Measurements from ENCODE around the gene ARF4. TPM values are rescaled to one million over a fixed set of nuclear protein-coding genes. Genes with fewer than 3 reads are reported as not detected.
"Not testable (repeated sequence)": the region's sequence is repeated elsewhere in the genome, so short reads cannot be mapped to it uniquely, and the experiment has no call there.

The ARF4 gene
- 93.2 and 97.0 TPM in 2 replicates for total RNA-seq

- Mint-ChIP-seq H3K27me3 (ENCODE audit: insufficient read depth) (no peaks in the 10 kb centered on the region), H3K36me3 (ENCODE audit: low read depth) (peaks cover 25% of the 10 kb centered on the region)
Observed at GRCh38 chr3:57597127-57597923, at the start of gene ARF4. TSS of gene ARF4 (minus strand) at chr3:57597344. CDS start at chr3:57597140, 204 bp downstream.

DNA sequence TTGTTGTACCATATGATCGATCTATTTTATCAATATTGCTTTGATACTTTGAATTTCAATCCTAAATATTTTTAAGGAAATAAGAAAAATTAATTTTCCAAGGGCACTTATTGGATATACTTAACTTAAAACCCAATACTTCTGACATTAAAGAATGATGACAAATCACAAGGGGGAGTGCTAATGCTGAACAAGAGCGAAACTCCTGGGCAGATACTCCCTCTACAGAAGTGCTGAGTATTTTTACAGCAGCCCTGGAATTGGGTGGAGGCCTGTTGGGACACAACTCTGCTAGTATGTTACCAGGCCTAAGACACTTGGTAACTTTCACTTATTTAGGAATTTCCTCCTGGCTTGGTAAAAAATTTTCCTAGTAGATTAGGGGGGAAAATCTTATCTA is 49.6 kb upstream of the ARF4 start:
- Mint-ChIP-seq H3K9me3 (peaks cover 17% of the 10 kb centered on the region), H3K27me3 (ENCODE audit: insufficient read depth) (no peaks in the 10 kb centered on the region), H3K27ac (no peak overlapping the region), H3K4me1 (ENCODE audit: low read depth) (peaks cover 10% of the 10 kb centered on the region), H3K4me3 (no peak overlapping the region), H3K36me3 (ENCODE audit: low read depth) (peaks cover 55% of the 10 kb centered on the region)
- intact Hi-C loops (cut with micrococcal nuclease) = no loop called here
- DNase-seq (ENCODE audit: low spot score) = no peak

More at GRCh38 chr3:57597127-57597923, at the start of gene ARF4:
- Mint-ChIP-seq H3K9me3 (no peaks in the 10 kb centered on the region), H3K27ac (peak within 1 kb of the TSS; percentile 100), H3K4me1 (ENCODE audit: low read depth) (peaks cover 40% of the 10 kb centered on the region), H3K4me3 (peak within 1 kb of the TSS; percentile 98)
- intact Hi-C loops (cut with micrococcal nuclease) = loop anchor here (1.0 to 10.0 kb wide), 15 partner anchors 41 to 915 kb away; partner anchors contain the start of genes ABHD6, ARHGEF3, DENND6A and HTD2
- DNase-seq (ENCODE audit: low spot score) = peak; percentile 100

DNA sequence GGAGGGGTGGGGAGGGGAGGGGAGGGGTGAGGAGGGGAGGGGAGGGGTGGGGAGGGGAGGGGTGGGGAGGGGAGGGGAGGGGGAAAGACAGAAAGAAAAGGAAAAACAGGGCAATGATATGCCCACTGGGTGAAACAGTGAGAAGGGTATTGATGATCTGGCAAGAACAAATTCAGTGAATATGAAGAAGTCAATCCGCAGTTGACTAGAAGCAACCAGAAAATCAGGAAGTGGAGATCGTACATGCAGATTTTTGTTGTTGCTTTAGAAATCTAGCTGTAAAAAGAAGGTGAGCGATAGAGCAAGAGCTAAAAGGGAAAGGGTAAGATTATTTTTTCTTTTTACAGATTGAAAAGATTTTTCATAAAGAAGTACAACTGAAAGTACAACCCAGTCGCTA is 47.6 kb upstream of the ARF4 start:
- Mint-ChIP-seq H3K9me3 (peaks cover 16% of the 10 kb centered on the region), H3K4me1 (ENCODE audit: low read depth) (peaks cover 10% of the 10 kb centered on the region), H3K36me3 (ENCODE audit: low read depth) (peaks cover 53% of the 10 kb centered on the region), H3K27me3 (ENCODE audit: insufficient read depth) (no peaks in the 10 kb centered on the region), H3K4me3 (no peak overlapping the region), H3K27ac (peak overlapping the region; percentile 50)
- no peak for DNase-seq (ENCODE audit: low spot score)
- intact Hi-C loops (cut with micrococcal nuclease) = no loop called here

- H3K4me3 Mint-ChIP-seq = no peak overlapping the region
- intact Hi-C loops (cut with micrococcal nuclease) = loop anchor here (10.0 kb wide), 1 partner anchor 243 kb away; no protein-coding TSS in a partner anchor
- H3K4me1 Mint-ChIP-seq (ENCODE audit: low read depth) = no peaks in the 10 kb centered on the region
- no peak for DNase-seq (ENCODE audit: low spot score)
- no peaks in the 10 kb centered on the region for H3K9me3 Mint-ChIP-seq
- H3K27ac Mint-ChIP-seq = no peak overlapping the region
- H3K36me3 Mint-ChIP-seq (ENCODE audit: low read depth) = peaks cover 40% of the 10 kb centered on the region
- H3K27me3 Mint-ChIP-seq (ENCODE audit: insufficient read depth) = no peaks in the 10 kb centered on the region
Observed at GRCh38 chr3:57637391-57637790, 40.2 kb upstream of the ARF4 start.

GRCh38 chr3:57634259-57634658 is 37.1 kb upstream of the ARF4 start:
- not testable (repeated sequence) for H3K9me3 Mint-ChIP-seq; H3K4me1 Mint-ChIP-seq (ENCODE audit: low read depth); H3K4me3 Mint-ChIP-seq; DNase-seq (ENCODE audit: low spot score); H3K27ac Mint-ChIP-seq; H3K27me3 Mint-ChIP-seq (ENCODE audit: insufficient read depth)
- intact Hi-C loops (cut with micrococcal nuclease) = loop anchor here (10.0 kb wide), 1 partner anchor 239 kb away; no protein-coding TSS in a partner anchor
- H3K36me3 Mint-ChIP-seq (ENCODE audit: low read depth) = peaks cover 32% of the 10 kb centered on the region

DNA sequence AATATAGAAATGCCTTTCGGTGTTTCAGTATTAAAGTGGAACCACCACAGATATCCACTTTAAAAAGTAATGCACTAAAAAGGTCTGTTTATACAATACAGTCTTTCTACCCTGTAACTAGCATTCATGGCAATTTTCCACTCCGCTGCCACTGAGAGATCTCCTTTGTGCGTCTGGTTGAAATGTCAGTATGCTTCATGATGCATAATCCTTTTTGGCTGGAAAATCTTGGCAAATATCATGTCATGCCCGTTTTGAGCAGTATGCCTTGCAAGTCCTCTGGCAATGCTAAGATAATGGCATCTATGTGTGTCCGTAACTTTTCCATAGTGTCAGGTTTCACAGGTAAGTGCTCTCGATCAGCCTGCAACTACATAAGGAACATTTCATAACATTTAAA is 30.8 kb upstream of the ARF4 start:
- Mint-ChIP-seq H3K36me3 (ENCODE audit: low read depth) (peaks cover 31% of the 10 kb centered on the region), H3K27ac (no peak overlapping the region), H3K4me1 (ENCODE audit: low read depth) (no peaks in the 10 kb centered on the region), H3K27me3 (ENCODE audit: insufficient read depth) (no peaks in the 10 kb centered on the region), H3K4me3 (no peak overlapping the region), H3K9me3 (no peaks in the 10 kb centered on the region)
- intact Hi-C loops (cut with micrococcal nuclease) = no loop called here
- no peak for DNase-seq (ENCODE audit: low spot score)

- H3K4me3 Mint-ChIP-seq = no peak overlapping the region
- peaks cover 33% of the 10 kb centered on the region for H3K36me3 Mint-ChIP-seq (ENCODE audit: low read depth)
- H3K4me1 Mint-ChIP-seq (ENCODE audit: low read depth) = no peaks in the 10 kb centered on the region
- DNase-seq (ENCODE audit: low spot score) = no peak
- H3K27me3 Mint-ChIP-seq (ENCODE audit: insufficient read depth) = no peaks in the 10 kb centered on the region
- intact Hi-C loops (cut with micrococcal nuclease) = no loop called here
- H3K9me3 Mint-ChIP-seq = no peaks in the 10 kb centered on the region
- H3K27ac Mint-ChIP-seq = no peak overlapping the region
Observed at GRCh38 chr3:57624801-57625200, 27.7 kb upstream of the ARF4 start.

GRCh38 chr3:57622362-57622761 is 25.2 kb upstream of the ARF4 start:
- Mint-ChIP-seq H3K27me3 (ENCODE audit: insufficient read depth) (no peaks in the 10 kb centered on the region), H3K27ac (no peak overlapping the region), H3K4me1 (ENCODE audit: low read depth) (no peaks in the 10 kb centered on the region), H3K36me3 (ENCODE audit: low read depth) (peaks cover 22% of the 10 kb centered on the region), H3K4me3 (no peak overlapping the region), H3K9me3 (no peaks in the 10 kb centered on the region)
- DNase-seq (ENCODE audit: low spot score) = no peak
- intact Hi-C loops (cut with micrococcal nuclease) = no loop called here

GRCh38 chr3:57617739-57618138 is 20.6 kb upstream of the ARF4 start:
- Mint-ChIP-seq H3K4me1 (ENCODE audit: low read depth) (no peaks in the 10 kb centered on the region), H3K36me3 (ENCODE audit: low read depth) (peaks cover 11% of the 10 kb centered on the region), H3K9me3 (no peaks in the 10 kb centered on the region), H3K27me3 (ENCODE audit: insufficient read depth) (no peaks in the 10 kb centered on the region), H3K4me3 (no peak overlapping the region), H3K27ac (no peak overlapping the region)
- intact Hi-C loops (cut with micrococcal nuclease) = no loop called here
- no peak for DNase-seq (ENCODE audit: low spot score)

DNA sequence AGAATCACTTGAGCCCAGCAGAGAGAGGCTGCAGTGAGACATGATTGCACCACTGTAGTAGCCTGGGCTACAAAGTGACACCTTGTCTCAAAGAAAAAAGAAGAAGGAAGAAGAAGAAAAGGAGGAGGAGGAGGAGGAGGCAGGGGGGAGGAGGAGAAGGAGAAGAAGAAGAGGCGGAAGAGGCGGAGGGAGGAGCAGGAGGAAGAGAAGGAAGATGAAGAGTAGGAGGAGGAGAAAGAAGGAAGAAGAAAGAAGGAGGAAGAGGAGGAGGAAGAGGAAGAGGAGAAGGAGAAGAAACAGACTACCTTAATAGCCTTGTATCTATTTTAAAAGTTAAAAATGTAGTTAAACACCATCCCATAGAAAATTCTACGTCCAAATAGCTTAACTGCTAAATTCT is 19.1 kb upstream of the ARF4 start:
- intact Hi-C loops (cut with micrococcal nuclease) = no loop called here
- H3K4me3 Mint-ChIP-seq = no peak overlapping the region

DNA sequence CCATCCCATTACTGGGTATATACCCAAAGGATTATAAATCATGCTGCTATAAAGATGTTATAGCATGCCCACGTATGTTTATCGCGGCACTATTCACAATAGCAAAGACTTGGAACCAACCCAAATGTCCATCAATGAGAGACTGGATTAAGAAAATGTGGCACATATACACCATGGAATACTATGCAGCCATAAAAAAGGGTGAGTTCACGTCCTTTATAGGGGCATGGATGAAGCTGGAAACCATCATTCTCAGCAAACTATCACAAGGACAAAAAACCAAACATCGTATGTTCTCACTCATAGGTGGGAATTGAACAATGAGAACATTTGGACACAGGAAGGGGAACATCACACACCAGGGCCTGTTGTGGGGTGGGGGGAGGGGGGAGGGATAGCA is 14.7 kb upstream of the ARF4 start:
- DNase-seq (ENCODE audit: low spot score); intact Hi-C loops (cut with micrococcal nuclease); H3K4me3 Mint-ChIP-seq; H3K4me1 Mint-ChIP-seq (ENCODE audit: low read depth); H3K27me3 Mint-ChIP-seq (ENCODE audit: insufficient read depth); H3K27ac Mint-ChIP-seq: not testable (repeated sequence)
- peaks cover 20% of the 10 kb centered on the region for H3K9me3 Mint-ChIP-seq
- H3K36me3 Mint-ChIP-seq (ENCODE audit: low read depth) = peaks cover 29% of the 10 kb centered on the region

More for the DNA sequence above, 19.1 kb upstream of the ARF4 start:
- no peak for DNase-seq (ENCODE audit: low spot score)
- no peaks in the 10 kb centered on the region for H3K9me3 Mint-ChIP-seq
- H3K4me1 Mint-ChIP-seq (ENCODE audit: low read depth) = no peaks in the 10 kb centered on the region
- H3K27me3 Mint-ChIP-seq (ENCODE audit: insufficient read depth) = no peaks in the 10 kb centered on the region
- H3K36me3 Mint-ChIP-seq (ENCODE audit: low read depth) = peaks cover 14% of the 10 kb centered on the region
- no peak overlapping the region for H3K27ac Mint-ChIP-seq

DNA sequence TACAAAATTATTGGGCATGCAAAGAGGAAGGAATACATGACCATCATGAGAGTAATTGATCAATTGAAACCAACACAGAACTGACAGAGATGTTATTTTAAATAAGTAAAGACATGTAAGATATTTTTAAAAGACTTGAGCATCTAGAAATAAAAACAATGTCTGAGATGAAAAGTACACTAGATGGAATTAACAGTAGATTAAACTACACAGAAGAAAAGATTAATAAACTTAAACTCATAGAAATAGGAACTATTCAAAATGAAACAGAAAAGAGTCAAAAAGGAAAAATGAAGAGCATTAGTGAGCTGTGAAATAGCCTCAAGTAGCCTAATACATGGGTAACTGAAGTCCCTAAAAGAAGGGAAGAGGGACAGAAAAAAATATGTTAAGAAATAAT is 8.5 kb upstream of the ARF4 start:
- peaks cover 35% of the 10 kb centered on the region for H3K9me3 Mint-ChIP-seq
- no peaks in the 10 kb centered on the region for H3K27me3 Mint-ChIP-seq (ENCODE audit: insufficient read depth)
- no peak overlapping the region for H3K4me3 Mint-ChIP-seq
- H3K36me3 Mint-ChIP-seq (ENCODE audit: low read depth) = peaks cover 36% of the 10 kb centered on the region
- H3K27ac Mint-ChIP-seq = no peak overlapping the region
- DNase-seq (ENCODE audit: low spot score) = no peak
- intact Hi-C loops (cut with micrococcal nuclease) = no loop called here
- H3K4me1 Mint-ChIP-seq (ENCODE audit: low read depth) = peaks cover 6% of the 10 kb centered on the region

GRCh38 chr3:57604971-57605370 is 7.8 kb upstream of the ARF4 start:
- no peak for DNase-seq (ENCODE audit: low spot score)
- Mint-ChIP-seq H3K4me1 (ENCODE audit: low read depth) (peaks cover 6% of the 10 kb centered on the region), H3K27me3 (ENCODE audit: insufficient read depth) (no peaks in the 10 kb centered on the region), H3K36me3 (ENCODE audit: low read depth) (peaks cover 32% of the 10 kb centered on the region), H3K27ac (no peak overlapping the region), H3K4me3 (no peak overlapping the region), H3K9me3 (peaks cover 31% of the 10 kb centered on the region)
- intact Hi-C loops (cut with micrococcal nuclease) = no loop called here

All from activated T-helper 1 cell treated with anti-CD3 and anti-CD28 coated beads, Interleukin-12 subunit alpha, Interleukin-12 subunit beta, Interleukin-2, Interleukin-4 antibody, amounts not matched to agents 30 ng/mL and 10 ng/mL and 1 ng/mL, durations not matched to agents 14 hours and 24 hours and 36 hours (primary cell).